ENCODE data around the gene NKIRAS1.

The NKIRAS1 gene

GRCh38 chr3:23904545-23904944, 12.2 kb downstream of the NKIRAS1 start:
- ChIA-PET CTCF (interaction anchor here (1.2 kb wide), 1 partner anchor 22 kb away, joined by 3 read pairs; no protein-coding TSS in a partner anchor), POLR2A (no interaction called here)
- no peak for TF ChIP-seq CTCF (IDR thresholded peaks at IDR 0.05; ENCODE audit: insufficient read depth, low read length, missing control alignments)
- DNase-seq (ENCODE audit: low read depth, low spot score) = no peak
- no peak overlapping the region for H3K4me3 ChIP-seq (ENCODE audit: low read depth, low read length)

GRCh38 chr3:23900744-23901143, 16.0 kb downstream of the NKIRAS1 start:
- ChIA-PET CTCF (interaction anchor here (1.1 to 1.7 kb wide), 2 partner anchors 10 to 12 kb away, joined by 3 to 4 read pairs; no protein-coding TSS in a partner anchor), POLR2A (interaction anchor here (1.0 kb wide), 1 partner anchor 16 kb away, joined by 4 read pairs; the partner anchor contains the start of genes NKIRAS1 and RPL15)
- DNase-seq (ENCODE audit: low read depth, low spot score) = no peak
- no peak overlapping the region for H3K4me3 ChIP-seq (ENCODE audit: low read depth, low read length)
- no peak for TF ChIP-seq CTCF (IDR thresholded peaks at IDR 0.05; ENCODE audit: insufficient read depth, low read length, missing control alignments)

GRCh38 chr3:23895181-23895580, 21.6 kb downstream of the NKIRAS1 start:
- CTCF ChIA-PET = interaction anchor here (1.0 to 1.9 kb wide), 4 partner anchors 17 to 61 kb away, joined by 3 to 5 read pairs (median 4); partner anchors contain the start of genes NKIRAS1 and RPL15

GRCh38 chr3:23894254-23895061, 22.3 kb downstream of the NKIRAS1 start:
- ChIA-PET POLR2A (no interaction called here), CTCF (interaction anchor here (0.6 to 1.9 kb wide), 7 partner anchors 8 to 114 kb away, joined by 3 to 5 read pairs (median 3); partner anchors contain the start of genes NKIRAS1 and RPL15)
- TF ChIP-seq CTCF (IDR thresholded peaks at IDR 0.05; ENCODE audit: insufficient read depth, low read length, missing control alignments) = no peak
- no peak for DNase-seq (ENCODE audit: low read depth, low spot score)
- H3K4me3 ChIP-seq (ENCODE audit: low read depth, low read length) = no peak overlapping the region

More at GRCh38 chr3:23895181-23895580, 21.6 kb downstream of the NKIRAS1 start:
- POLR2A ChIA-PET = no interaction called here
- DNase-seq (ENCODE audit: low read depth, low spot score) = no peak
- TF ChIP-seq CTCF (IDR thresholded peaks at IDR 0.05; ENCODE audit: insufficient read depth, low read length, missing control alignments) = no peak
- H3K4me3 ChIP-seq (ENCODE audit: low read depth, low read length) = no peak overlapping the region

- DNase-seq (ENCODE audit: low read depth, low spot score) = no peak
- TF ChIP-seq CTCF (IDR thresholded peaks at IDR 0.05; ENCODE audit: insufficient read depth, low read length, missing control alignments) = no peak
- CTCF ChIA-PET = interaction anchor here (0.8 to 5.8 kb wide), 9 partner anchors 8 to 296 kb away, joined by 3 to 70 read pairs (median 4); no protein-coding TSS in a partner anchor
- POLR2A ChIA-PET = no interaction called here
- H3K4me3 ChIP-seq (ENCODE audit: low read depth, low read length) = no peak overlapping the region
These were observed 26.8 kb downstream of the NKIRAS1 start for GRCh38 chr3:23889950-23890349.

- no peak for TF ChIP-seq CTCF (IDR thresholded peaks at IDR 0.05; ENCODE audit: insufficient read depth, low read length, missing control alignments)
- H3K4me3 ChIP-seq (ENCODE audit: low read depth, low read length) = no peak overlapping the region
- POLR2A ChIA-PET = interaction anchor here (1.2 kb wide), 1 partner anchor 27 kb away, joined by 8 read pairs; the partner anchor contains the start of genes NKIRAS1 and RPL15
- CTCF ChIA-PET = interaction anchor here (0.8 to 5.8 kb wide), 20 partner anchors 8 to 377 kb away, joined by 3 to 70 read pairs (median 5); no protein-coding TSS in a partner anchor
- no peak for DNase-seq (ENCODE audit: low read depth, low spot score)
These were observed 27.4 kb downstream of the NKIRAS1 start for GRCh38 chr3:23889386-23889785.
